ENCODE measurements around the gene FOXL2NB. TPM values are rescaled to one million over a fixed set of nuclear protein-coding genes. Genes with fewer than 3 reads are reported as not detected.
A peak's percentile ranks its signal among the peaks of the same experiment; 100 is the strongest.

Gene FOXL2NB
- total RNA-seq, 2 donors from 2014 or later, result not detected

DNA sequence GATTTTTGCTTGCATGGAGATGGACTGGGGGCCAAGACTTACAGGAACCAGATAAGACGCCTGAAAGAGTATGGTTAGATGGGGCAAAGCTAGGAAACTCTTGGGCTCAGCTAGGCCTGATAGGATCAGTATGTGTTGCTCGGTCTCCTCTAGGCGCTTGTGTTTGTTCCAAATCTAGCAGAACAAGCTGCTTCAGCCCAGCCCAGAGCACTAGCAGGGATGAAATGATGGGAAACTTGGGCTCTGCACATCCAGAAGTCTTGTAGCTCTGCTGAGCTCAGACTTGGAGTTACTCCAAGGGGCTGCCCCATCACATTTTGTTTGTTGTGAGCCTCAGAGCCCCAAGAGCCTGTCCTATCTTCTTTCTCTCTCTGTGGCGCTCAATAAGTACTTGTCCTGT, 34.8 kb upstream of the FOXL2NB start:
- Histone ChIP-seq H3K27ac (no peak overlapping the region), H3K9me3 (no peaks in the 10 kb centered on the region), H3K4me3 (no peak overlapping the region), H3K9ac (ENCODE audit: low read depth in 2 of 2, low read length in 2 of 2) (no peak overlapping the region), H3K4me1 (no peaks in the 10 kb centered on the region), H3K36me3 (no peaks in the 10 kb centered on the region), H3K27me3 (no peaks in the 10 kb centered on the region)
- intact Hi-C loops (cut with DNase I), result loop anchor here (5.0 kb wide), 1 partner anchor 70 kb away; no protein-coding TSS in a partner anchor
- TF ChIP-seq, protein P1, sequence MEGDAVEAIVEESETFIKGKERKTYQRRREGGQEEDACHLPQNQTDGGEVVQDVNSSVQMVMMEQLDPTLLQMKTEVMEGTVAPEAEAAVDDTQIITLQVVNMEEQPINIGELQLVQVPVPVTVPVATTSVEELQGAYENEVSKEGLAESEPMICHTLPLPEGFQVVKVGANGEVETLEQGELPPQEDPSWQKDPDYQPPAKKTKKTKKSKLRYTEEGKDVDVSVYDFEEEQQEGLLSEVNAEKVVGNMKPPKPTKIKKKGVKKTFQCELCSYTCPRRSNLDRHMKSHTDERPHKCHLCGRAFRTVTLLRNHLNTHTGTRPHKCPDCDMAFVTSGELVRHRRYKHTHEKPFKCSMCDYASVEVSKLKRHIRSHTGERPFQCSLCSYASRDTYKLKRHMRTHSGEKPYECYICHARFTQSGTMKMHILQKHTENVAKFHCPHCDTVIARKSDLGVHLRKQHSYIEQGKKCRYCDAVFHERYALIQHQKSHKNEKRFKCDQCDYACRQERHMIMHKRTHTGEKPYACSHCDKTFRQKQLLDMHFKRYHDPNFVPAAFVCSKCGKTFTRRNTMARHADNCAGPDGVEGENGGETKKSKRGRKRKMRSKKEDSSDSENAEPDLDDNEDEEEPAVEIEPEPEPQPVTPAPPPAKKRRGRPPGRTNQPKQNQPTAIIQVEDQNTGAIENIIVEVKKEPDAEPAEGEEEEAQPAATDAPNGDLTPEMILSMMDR (IDR thresholded peaks at IDR 0.05), result no peak
- no peak for DNase-seq

DNA sequence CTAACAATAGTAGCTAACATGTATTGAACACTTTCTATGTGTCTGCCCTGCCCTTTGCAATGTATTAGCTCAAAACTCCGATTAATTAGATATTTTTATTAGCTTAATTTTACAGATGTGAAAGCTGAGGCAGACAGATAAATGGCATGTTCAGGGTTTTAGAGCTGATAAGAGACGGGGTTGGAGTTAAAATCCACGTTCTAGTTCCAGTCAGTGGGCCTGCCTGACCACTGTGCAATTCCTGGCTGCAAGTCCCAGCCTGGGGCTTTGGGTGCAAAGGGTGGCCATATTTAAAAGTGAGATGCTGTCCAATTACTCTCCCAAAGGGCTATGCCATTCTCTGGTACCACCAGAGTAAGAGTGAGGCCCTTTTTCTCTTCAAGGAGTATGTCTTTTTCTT, 33.3 kb upstream of the FOXL2NB start:
- intact Hi-C loops (cut with DNase I), result loop anchor here (2.0 to 5.0 kb wide), 2 partner anchors 71 to 319 kb away; partner anchors contain the start of gene CEP70
- Histone ChIP-seq H3K27ac (no peak overlapping the region), H3K36me3 (no peaks in the 10 kb centered on the region), H3K4me3 (no peak overlapping the region), H3K9ac (ENCODE audit: low read depth in 2 of 2, low read length in 2 of 2) (no peak overlapping the region), H3K27me3 (no peaks in the 10 kb centered on the region), H3K4me1 (no peaks in the 10 kb centered on the region), H3K9me3 (no peaks in the 10 kb centered on the region)
- DNase-seq, result no peak
- TF ChIP-seq, protein P1 (IDR thresholded peaks at IDR 0.05), result no peak

DNA sequence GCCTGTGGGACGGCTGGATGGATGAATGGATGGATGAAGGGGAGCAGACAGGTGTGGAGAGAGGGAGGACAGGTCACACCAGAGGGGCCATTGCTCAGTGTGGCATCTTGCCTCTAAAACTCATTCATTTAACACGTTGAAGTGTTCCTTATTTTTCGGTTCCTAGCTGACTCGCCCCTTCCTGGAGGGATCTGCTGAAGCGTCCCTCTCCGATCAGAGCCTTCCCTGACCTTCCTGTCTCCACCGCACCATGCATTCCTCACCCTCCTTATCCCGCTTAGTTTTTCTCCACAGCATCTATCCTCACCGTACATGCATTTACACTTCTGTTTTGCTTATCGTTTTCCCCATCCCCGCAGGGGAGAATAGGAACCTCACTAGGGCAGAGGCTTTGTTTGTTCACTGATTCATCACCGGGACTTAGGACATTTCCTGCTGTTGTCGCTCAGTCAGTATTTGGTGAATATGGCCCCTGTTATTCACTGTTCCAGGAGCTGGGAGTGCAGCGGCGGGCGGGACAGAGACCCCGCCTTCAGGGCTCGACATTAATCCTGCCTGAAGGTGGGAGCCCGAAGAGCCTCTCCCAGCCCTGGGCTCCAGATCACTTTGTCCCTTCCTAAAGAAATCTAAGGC, 32.0 kb upstream of the FOXL2NB start:
- no peaks in the 10 kb centered on the region for H3K9me3 ChIP-seq
- no peaks in the 10 kb centered on the region for H3K4me1 ChIP-seq
- peak overlapping the region; percentile 78 for H3K4me3 ChIP-seq
- peak overlapping the region; percentile 92 for H3K27ac ChIP-seq
- H3K36me3 ChIP-seq, result no peaks in the 10 kb centered on the region
- intact Hi-C loops (cut with DNase I), result loop anchor here (2.0 to 5.0 kb wide), 2 partner anchors 73 to 320 kb away; partner anchors contain the start of gene CEP70
- TF ChIP-seq, protein P1 (IDR thresholded peaks at IDR 0.05), result no peak
- no peak for DNase-seq
- H3K9ac ChIP-seq (ENCODE audit: low read depth in 2 of 2, low read length in 2 of 2), result peak overlapping the region; percentile 86 to 90
- H3K27me3 ChIP-seq, result no peaks in the 10 kb centered on the region

DNA sequence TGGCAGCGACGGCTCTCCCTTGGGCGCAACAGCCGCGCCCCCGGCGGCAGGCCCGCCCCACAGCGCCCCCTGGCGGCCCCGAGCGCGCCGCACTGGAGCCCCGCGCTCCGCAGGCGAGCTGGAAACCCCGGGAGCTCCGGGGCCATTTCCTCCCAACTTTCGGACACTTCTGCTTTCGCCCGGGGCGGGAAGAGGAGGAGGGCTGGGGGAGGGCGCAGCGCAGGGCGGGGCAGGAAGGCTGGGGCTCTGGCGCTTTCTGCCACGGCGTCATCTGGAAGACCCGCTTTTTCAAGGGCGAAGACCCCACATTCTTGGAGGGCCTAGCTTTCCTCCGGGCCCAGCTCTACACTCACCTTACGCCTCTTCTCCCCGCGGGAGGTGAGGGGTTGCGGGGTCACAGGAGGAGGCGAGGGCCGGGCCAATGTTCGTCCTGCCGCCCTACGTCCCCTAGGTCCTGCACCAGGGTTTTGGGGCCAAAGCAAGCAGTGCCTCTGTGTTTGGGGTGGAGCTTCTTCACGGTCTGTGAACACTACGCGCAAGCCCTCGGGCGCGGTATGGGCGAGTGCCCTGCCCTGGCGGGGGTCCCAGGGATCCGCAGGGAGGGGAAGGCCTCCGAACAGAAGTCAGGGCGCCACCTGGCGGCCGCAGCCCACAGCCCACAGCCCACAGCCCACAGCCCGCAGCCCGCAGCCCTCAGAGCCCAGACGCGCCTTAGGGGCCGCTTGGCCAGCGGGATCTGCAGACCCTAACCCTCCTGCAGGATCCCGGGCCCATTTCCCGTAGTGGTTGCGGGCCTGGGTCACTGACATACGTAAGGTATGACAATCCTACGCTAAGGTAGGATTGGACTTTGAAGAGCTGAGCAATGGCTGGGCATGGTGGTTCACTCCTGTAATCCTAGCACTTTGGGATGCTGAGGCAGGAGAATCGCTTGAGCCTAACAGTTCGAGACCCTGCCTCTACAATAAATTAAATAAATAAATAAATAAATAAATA, 31.2 kb upstream of the FOXL2NB start:
- intact Hi-C loops (cut with DNase I), result loop anchor here (2.0 kb wide), 1 partner anchor 321 kb away; the partner anchor contains the start of gene CEP70
- Histone ChIP-seq H3K27me3 (no peaks in the 10 kb centered on the region), H3K9me3 (no peaks in the 10 kb centered on the region), H3K36me3 (no peaks in the 10 kb centered on the region), H3K9ac (ENCODE audit: low read depth in 2 of 2, low read length in 2 of 2) (peak overlapping the region; percentile 86 to 90), H3K27ac (peak overlapping the region; percentile 92), H3K4me3 (peak overlapping the region; percentile 78), H3K4me1 (no peaks in the 10 kb centered on the region)
- TF ChIP-seq, protein P1 (IDR thresholded peaks at IDR 0.05), result peak; percentile 79
- peak; percentile 95 for DNase-seq

GRCh38 chr3:138916824-138917223, 30.2 kb upstream of the FOXL2NB start:
- Histone ChIP-seq H3K27ac (peak overlapping the region; percentile 92), H3K9me3 (no peaks in the 10 kb centered on the region), H3K27me3 (no peaks in the 10 kb centered on the region), H3K4me3 (no peak overlapping the region), H3K36me3 (no peaks in the 10 kb centered on the region), H3K9ac (ENCODE audit: low read depth in 2 of 2, low read length in 2 of 2) (no peak overlapping the region), H3K4me1 (no peaks in the 10 kb centered on the region)
- DNase-seq, result peak; percentile 88
- intact Hi-C loops (cut with DNase I), result no loop called here
- TF ChIP-seq, protein P1 (IDR thresholded peaks at IDR 0.05), result no peak
